ENCODE measurements around the gene MMEL1.
"Not testable (repeated sequence)": the region's sequence is repeated elsewhere in the genome, so short reads cannot be mapped to it uniquely, and the experiment has no call there.

The MMEL1 gene, protein sequence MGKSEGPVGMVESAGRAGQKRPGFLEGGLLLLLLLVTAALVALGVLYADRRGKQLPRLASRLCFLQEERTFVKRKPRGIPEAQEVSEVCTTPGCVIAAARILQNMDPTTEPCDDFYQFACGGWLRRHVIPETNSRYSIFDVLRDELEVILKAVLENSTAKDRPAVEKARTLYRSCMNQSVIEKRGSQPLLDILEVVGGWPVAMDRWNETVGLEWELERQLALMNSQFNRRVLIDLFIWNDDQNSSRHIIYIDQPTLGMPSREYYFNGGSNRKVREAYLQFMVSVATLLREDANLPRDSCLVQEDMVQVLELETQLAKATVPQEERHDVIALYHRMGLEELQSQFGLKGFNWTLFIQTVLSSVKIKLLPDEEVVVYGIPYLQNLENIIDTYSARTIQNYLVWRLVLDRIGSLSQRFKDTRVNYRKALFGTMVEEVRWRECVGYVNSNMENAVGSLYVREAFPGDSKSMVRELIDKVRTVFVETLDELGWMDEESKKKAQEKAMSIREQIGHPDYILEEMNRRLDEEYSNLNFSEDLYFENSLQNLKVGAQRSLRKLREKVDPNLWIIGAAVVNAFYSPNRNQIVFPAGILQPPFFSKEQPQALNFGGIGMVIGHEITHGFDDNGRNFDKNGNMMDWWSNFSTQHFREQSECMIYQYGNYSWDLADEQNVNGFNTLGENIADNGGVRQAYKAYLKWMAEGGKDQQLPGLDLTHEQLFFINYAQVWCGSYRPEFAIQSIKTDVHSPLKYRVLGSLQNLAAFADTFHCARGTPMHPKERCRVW

GRCh38 chr1:2632561-2633361 is at the start of gene MMEL1:
MMEL1 (minus strand) TSS chr1:2633016; CDS start chr1:2629484, 3,532 bp downstream.
- DNase-seq: no peak

DNA sequence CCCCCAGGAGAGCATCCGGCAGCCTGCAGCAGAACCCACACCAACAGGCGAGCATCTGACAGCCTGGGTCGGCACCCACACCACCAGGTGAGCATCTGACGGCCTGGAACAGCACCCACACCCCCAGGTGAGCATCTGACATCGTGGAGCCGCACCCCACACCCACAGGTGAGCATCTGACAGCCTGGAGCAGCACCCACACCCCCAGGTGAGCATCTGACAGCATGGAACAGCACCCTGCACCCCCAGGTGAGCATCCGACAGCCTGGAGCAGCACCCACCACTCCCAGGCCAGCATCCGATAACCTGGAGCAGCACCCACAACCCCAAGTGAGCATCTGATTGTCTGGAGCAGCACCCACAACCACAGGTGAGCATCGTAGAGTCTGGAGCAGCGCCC is 43.9 kb upstream of the MMEL1 start:
- DNase-seq: not testable (repeated sequence)

- DNase-seq: not testable (repeated sequence)
Observed at GRCh38 chr1:2671656-2672055, 38.8 kb upstream of the MMEL1 start.

DNA sequence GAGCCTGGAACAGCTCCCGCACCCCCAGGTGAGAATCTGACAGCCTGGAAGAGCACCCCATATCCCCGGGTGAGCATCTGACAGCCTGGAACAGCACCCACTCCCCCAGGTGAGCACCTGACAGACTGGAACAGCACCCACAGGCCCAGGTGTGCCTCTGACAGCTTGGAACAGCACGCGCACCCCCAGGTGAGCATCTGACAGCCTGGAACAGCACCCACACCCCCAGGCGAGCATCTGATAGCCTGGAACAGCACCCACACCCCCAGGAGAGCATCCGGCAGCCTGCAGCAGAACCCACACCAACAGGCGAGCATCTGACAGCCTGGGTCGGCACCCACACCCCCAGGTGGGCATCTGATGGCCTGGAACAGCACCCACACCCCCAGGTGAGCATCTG is 27.0 kb upstream of the MMEL1 start:
- not testable (repeated sequence) for DNase-seq

DNA sequence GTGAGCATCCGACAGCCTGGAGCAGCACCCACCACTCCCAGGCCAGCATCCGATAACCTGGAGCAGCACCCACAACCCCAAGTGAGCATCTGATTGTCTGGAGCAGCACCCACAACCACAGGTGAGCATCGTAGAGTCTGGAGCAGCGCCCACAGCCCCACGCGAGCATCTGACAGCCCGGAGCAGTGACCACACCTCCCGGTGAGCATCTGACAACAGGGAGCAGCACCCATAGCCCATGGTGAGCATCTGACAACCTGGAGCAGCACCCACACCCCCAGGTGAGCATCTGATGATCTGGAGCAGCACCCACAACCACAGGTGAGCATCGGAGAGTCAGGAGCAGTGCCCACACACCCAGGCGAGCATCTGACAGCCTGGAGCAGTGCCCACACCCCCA is 25.1 kb upstream of the MMEL1 start:
- DNase-seq: not testable (repeated sequence)

DNA sequence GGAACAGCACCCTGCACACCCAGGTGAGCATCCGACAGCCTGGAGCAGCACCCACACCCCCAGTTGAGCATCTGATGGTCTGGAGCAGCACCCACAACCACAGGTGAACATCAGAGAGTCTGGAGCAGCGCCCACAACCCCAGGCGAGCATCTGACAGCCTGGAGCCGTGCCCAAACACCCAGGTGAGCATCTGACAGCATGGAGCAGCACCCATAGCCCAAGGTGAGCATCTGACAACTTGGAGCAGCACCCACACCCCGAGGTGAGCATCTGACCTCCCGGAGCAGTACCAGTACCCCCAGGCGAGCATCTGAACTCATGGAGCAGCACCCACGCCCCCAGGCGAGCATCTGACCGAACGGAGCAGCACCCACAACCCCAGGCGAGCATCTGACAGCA is 24.3 kb upstream of the MMEL1 start:
- not testable (repeated sequence) for DNase-seq

- not testable (repeated sequence) for DNase-seq
Observed at GRCh38 chr1:2655598-2656434, 23.0 kb upstream of the MMEL1 start.

DNA sequence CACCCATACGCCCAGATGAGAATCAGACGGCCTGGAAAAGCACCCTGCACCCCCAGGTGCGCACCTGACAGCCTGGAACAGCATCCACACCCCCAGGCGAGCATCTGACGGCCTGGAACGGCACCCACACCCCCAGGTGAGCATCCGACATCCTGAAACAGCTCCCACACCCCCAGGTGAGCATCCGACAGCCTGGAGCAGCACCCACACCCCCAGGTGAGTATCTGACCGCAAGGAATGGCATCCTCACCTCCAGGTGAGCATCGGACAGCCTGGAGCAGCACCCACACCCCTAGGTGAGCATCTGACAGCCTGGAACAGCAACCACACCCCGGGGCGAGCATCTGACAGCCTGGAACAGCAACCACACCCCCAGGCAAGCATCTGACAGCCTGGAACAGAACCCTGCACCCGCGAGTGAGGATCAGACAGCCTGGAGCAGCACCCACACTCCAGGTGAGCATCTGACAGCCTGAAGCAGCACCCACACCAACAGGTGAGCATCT is 21.7 kb upstream of the MMEL1 start:
- DNase-seq: not testable (repeated sequence)

GRCh38 chr1:2653741-2654442 is 21.1 kb upstream of the MMEL1 start:
- DNase-seq: not testable (repeated sequence)

DNA sequence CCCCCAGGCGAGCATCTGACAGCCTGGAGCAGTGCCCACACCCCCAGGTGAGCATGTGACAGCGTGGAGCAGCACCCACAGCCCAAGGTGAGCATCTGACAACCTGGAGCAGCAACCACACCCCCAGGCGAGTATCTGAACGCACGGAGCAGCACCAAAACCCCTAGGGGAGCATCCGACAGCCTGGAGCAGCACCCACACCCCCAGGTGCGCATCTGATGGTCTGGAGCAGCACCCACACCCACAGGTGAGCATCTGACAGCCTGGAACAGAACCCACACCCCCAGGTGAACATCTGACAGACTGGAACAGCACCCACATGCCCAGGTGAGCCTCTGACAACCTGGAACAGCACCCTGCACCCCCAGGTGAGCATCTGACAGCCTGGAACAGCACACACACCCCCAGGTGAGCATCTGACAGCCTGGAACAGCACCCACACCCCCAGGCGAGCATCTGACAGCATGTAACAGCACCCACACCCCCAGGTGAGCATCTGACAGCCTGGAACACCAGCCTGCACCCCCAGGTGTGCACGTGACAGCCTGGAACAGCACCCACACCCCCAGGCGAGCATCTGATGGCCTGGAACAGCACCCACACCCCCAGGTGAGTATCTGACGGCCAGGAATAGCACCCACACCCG is 20.2 kb upstream of the MMEL1 start:
- not testable (repeated sequence) for DNase-seq

GRCh38 chr1:2652152-2652925 is 19.5 kb upstream of the MMEL1 start:
- DNase-seq: not testable (repeated sequence)

GRCh38 chr1:2650967-2651645 is 18.3 kb upstream of the MMEL1 start:
- no peak for DNase-seq

- DNase-seq: no peak
Observed at GRCh38 chr1:2646837-2647236, 14.0 kb upstream of the MMEL1 start.

- no peak for DNase-seq
Observed at GRCh38 chr1:2645776-2646175, 13.0 kb upstream of the MMEL1 start.

DNA sequence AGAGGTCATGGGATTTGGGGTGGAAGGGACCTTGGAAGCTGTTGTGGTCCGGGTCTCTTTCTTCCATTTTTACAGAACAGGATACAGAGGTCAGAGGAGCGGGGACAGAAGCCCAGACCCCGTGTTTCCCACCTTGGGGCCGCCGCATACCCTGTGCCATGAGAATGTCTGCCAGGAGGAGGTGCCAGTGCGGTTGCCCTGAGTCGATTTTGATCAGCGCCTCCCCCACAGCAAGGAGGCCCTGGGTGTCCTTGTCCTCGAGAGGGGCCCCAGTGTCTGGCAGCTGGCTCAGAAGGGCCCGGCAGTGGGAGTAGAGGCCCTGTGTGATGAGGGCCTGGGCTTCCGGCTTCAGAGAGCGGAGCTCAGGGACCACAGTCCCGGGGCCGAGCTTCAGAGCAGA is 12.3 kb upstream of the MMEL1 start:
- no peak for DNase-seq

DNA sequence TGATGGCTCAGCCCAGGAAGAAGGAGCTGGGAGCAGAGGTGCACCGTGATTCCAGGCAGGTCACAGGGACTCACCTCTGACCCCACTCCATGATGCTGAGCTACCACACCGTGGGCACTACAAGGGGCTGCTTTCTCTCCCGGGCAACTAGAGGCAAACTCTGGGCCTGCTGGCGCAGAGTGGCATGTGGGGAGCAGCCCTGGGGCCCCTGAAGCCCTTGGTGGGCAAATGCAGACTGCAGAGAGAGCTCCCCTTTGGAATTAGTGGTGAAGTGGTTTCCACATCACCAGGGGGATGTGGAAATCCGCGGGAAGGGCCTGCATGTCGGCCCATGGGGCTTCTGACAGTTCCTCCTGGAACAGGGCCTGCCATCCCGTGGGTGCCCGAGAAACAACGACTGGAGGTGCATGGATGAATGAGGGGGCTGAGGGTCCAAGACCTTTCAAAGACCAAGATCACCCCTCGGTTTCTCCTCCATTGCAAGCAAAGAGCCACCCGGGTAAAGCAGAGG is 11.8 kb upstream of the MMEL1 start:
- DNase-seq: no peak

DNA sequence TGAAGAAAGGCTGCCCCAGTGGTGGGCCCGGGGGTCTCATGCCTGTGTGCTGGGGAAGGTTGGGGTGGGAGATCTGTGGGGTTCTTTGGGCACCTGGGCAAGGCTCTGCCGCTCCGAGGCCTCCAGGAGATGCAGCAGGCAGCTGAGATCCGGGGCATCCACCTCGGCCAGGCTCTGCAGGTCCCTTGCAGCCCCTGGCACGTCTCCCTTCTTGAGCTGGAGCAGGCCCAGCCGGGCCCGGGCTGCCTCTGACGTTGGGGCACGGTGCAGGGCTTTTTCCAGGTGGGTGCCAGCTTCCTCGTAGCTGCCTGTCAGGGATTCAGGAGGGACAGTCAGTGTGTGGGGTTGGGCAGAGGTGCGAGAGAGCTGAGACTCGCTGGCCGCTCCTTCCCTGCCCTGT is 11.4 kb upstream of the MMEL1 start:
- no peak for DNase-seq

DNA sequence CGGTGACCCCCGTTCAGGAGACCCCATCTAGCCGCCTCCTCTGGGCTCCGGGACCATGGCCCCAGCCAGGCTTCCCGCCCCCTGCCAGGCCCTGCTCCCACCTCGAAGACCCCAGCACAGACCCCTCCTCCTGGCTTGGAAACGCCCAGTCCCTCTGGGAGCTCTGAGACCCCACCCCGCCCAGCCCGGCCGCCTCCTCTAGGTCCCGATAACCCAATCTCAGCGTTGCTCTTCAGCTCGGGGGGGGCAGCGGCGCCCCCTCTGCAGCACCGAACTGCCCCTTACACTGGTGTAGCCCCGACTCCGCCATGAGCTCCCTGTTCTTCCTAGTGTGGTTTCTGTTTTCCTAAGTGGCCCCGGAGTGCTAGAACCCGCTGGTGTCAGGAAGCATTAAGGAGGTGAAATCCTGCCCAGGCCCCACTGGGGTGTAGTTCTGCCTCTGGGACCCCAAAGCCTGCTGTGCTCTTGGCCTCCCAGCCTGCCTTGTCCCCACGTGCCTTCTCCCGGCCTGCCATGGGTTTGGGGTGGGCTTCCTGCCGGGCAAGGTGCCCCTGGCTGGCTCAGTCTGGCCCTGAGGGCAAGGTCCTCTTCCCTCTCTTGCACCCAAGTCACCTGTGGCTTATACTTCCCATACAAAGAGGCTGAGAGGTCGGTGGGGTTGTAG is 10.7 kb upstream of the MMEL1 start:
- DNase-seq: no peak

All from NCI-H2029 (cell line).